ENCODE results near the gene PIGN.
"Not testable (repeated sequence)": the region's sequence is repeated elsewhere in the genome, so short reads cannot be mapped to it uniquely, and the experiment has no call there.

Gene PIGN

DNA sequence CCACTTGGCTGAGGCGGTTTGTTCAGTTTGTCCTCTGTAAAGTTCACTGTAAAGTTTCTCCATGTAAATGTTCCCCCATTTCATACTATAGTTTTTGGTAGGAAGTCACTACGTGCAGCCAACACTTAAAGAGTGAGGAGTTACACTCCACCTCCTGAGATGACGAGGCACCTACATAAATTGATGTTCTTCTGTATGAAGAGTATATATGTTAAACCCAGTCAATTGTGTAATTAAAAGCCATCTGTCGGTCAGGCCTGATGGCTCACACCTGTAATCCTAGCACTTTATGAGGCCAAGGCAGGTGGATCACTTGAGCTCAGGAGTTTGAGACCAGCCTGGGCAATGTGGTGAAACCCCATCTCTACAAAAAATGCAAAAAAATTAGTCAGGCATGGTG, 7.6 kb downstream of the PIGN start:
- no peak for DNase-seq

DNA sequence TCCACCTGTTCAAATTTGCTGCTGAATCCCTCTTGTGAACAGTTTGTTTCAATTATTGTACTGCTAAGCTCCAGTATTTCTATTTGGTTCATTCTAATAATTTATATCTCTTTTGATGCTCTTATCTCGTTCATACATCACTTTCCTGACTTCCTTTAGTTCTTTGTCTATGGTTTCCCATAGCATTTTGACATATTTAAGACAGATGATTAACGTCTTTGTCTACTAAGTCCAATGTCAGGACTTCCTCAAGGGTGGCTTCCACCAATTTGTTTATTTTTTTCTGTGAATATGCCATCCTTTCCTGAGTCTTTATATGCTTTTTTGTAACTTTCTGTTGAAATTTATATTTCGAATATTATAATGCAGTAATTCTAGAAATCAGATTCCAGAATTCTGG, 9.6 kb downstream of the PIGN start:
- DNase-seq: no peak

DNA sequence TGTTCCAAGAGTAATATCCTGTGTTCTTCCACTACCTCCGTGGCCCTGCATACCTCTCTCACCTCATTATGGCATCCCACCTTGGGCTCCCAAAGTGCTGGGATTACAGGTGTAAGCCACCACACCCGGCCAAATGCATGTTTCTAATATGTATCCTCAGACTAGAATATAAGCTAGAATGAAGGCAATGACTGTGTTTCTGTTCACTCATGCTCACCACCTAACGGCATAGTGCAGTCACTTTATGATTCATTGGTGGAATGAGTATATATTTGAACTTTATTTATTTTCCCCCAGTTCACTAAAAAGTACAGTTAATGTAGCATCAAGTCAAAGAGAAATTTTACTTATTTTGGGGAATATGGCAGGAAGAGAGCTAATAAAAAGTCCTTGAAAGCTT, 11.3 kb downstream of the PIGN start:
- no peak for DNase-seq

DNA sequence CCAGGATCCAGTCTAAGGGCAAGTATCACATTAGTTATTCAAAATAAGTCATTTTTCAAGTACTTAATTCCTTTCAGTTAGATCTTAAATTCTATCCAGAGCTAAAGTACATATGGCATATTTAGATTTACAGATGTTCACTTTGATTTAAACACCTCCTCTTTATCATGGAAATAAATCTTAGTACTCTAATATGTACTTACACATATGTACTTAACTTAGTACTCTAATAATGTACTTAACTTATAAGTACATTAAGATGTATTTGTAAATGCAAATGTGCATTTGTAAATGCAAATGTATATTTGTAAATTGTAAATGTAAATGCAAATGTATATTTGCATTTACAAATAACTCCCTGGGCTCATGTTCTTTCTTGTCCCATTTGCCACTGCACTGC, 14.6 kb downstream of the PIGN start:
- DNase-seq: peak; percentile 46

DNA sequence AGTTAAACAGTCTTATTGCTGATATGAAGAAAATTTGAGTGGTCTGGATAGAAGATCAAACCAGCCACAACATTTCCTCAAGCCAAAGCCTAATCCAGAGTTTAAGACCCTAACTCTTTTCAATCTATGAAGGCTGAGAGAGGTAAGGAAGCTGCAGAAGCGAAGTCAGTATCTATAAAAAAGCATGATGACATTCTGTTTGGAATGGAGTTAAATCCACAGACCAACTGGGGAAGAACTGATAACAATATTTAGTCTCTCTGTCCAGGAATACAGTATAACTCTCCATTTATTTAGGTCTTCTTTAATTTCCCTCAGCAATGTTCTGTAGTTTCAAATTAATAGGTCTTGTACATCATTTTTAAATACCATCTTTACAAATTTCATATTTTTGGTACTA, 16.0 kb downstream of the PIGN start:
- DNase-seq: no peak

DNA sequence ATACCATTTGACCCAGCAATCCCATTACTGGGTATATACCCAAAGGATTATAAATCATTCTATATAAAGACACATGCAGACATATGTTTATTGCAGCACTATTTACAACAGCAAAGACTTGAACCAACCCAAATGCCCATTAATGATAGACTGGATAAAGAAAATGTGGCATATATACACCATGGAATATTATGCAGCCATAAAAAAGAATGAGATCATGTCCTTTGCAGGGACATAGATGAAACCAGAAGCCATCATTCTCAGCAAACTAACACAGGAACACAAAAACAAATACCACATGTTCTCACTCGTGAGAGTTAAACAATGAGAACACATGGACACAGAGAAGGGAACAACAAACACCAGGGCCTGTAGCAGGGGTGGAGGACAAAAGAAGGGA, 20.3 kb downstream of the PIGN start:
- not testable (repeated sequence) for DNase-seq

DNA sequence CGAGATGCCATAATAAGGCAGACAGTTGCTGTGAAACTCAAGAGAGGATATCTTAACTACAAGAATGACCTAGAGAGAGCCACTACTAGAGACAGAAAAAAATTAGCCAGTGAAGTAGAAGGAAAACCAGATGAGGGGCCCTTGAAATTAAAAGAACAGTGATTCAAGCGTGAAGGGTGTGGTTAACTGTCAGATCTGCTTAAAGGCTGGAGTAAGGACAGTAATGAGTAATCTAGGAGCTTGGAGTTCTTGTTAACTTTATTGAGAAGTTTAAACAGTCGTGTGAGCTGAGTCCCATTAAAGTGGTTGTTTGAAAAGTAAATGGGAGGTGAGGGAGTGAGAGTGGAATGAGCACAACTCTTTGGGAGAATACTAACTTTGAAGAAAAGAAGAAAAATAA, 21.3 kb downstream of the PIGN start:
- no peak for DNase-seq

DNA sequence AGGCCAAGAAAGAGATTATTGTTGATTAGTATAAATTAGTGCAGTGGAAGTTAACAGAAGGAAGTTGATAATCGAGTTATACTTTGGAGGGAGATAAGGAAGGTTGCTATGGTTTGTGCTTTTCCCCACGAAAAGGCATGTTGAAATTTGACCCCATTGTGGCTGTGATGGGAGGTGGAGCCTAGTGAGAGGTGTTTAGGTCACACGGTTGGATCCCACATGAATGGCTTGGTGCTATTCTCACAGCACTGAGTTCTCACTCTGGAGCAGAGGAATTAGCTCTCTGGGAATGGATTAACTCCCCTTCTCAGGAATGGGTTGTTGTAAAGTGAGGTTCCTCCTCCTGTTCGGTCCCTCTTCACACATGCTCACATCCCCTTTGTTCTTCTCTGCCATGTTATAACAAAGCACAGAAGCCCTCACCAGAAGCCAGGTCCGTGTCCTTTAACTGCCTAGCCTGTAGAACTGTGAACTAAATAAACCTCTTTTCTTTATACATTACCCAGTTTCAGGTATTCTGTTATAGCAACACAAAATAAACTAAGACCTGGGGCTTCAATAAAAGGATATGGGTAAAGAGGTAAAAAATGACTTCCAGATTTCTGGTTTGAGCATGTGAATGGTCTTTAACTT, 21.9 kb downstream of the PIGN start:
- no peak for DNase-seq

DNA sequence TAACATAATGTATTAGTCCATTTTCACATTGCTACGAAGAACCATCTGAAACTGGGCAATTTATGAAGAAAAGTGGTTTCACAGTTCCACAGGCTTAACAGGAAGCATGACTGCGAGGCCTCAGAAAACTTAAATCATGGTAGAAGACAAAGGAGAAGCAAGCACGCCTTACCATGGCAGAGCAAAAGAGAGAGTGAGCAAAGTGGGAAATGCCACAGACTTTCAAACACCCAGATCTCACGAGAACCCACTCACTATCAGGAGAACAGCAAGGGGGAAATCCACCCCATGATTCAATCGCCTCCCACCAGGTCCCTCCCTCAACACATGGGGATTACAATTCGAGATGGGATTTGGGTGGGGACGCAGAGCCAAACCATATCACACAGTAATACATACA, 22.5 kb downstream of the PIGN start:
- DNase-seq: no peak

DNA sequence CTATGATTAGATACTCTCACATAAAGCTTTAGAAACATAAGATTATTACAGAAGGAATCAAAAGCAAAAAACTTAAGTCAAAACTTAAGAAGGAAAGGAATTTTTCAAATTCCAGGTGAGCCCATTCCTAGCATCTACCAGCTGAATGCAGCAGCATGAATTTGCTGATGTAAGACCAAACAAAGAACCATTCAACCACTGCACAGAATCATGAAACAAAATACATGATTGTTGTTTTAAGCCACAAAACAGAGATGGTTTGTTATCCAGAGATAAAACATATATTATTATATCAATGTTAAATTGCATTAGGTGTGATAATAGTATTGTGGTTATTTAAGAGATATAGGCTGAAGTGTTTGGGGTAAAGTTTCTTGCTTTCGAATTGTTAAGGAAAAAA, 29.0 kb downstream of the PIGN start:
- DNase-seq: no peak

DNA sequence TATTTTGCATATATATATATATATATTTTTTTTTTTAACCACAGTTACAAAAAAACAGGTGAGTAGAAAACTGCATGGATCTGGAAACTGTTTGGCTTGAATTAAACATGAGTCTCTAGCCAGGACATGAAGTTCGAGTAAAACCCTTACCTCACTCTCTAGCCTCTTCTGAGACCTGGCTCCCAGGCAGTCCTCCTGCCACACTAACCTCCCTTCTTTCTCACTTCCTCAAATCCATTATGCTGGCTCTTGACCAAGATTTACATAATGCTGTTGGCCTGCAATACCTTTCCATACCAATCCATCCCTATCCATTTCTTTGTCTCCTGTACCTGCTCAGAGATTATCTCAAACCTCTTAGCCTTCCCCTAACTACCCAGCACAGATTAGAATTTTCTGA, 34.0 kb downstream of the PIGN start:
- no peak for DNase-seq

DNA sequence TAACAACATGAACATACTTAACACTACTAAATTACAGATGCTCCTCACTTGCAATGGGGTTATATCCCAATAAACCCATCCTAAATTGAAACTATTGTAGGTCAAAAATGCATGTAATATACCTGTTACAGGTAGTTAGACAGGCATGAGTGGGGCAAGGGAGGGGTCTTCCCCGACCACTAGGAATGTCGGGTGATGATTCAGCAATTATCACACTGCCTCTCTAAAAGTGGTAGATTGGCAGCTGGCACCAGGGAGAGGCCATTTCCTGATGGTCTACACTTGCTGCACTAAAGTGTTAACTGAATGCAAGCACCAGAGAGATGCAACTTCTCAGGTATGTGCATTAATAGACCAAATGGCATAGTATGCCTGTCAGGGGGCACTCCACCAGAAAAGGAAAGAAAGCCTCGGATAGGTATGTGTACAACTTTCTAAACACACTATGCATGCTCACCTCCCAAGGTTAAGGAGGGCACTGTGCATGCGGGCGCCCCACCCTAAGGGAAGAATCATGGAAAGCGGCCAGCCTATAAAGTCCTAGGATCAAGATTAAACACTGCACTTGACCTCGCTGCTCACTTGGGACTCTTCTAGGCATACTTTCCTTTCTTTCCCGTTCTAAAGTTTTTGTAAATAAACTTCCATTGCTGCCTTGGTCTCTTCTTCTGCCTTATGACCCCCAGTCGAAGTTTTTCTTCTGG, 35.6 kb downstream of the PIGN start:
- DNase-seq: no peak

DNA sequence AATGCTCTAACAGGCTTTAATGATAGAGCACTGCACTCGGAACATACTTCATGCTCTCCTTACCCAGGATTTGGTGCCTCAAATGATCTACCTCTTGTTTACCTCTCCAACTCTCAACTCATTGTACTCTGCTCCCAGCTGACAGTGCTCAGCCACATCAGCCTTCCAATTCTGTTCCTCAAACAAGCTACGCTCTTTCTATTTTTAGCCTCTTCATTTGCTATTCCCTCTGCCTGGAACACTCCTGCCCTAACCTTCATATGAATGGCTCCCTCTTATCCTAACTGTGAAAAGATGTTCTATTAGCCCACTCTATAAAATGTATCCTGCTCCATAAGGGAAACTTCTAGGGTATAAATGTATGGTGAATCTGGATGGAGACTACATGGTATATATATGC, 42.5 kb downstream of the PIGN start:
- DNase-seq: no peak

DNA sequence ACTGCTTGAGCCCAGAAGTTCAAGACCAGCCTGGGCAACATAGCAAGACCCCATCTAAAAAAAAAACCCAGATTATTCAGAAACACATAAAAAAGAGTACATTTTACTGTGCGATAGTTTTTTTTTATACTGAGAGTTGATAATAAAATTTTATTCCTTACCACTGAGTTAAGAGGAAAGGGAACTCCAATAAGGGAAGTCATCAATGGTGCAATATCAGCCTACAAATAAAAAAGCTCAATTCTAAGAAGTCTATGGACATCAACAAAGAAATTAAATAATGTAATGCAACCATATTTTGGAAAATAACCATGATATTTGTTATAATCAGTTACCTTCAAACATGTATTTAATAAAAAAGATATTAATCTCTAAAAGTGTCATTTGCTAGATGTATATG, 46.6 kb downstream of the PIGN start:
- DNase-seq: no peak

DNA sequence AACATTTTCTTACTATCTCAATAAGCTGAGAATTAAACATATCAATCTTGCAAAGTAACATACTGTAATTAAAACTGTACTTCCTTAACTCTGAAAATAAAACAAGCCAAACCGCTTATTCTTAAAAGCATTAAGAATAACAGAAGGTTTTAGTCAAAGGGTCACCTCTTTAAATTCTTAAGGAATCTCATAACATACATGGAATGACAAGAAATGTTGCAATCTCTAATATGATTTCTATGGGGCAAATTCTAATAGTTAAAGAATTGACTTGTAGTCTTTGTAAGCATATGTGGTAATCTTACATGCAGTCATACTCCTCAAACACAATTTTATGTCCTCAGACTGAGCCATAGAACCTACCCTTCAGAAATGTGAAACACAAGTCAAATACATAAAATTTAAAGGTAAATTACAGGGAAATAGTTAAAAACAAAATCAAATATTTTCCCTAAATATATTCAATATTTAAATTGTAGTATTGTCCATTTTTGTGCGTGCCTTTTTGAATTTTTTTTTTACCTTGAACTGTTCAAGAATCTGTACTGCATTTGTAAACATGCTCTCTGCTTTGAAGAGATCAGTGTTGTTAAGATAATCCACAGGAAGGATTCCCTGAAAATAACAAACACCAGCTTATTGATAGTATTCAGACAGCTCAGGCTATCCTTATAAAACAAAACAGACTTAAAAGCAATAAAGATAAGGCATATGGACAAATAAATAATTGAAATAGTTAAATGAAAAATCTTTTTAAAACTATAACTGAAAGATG, 48.2 kb downstream of the PIGN start:
- DNase-seq: no peak

DNA sequence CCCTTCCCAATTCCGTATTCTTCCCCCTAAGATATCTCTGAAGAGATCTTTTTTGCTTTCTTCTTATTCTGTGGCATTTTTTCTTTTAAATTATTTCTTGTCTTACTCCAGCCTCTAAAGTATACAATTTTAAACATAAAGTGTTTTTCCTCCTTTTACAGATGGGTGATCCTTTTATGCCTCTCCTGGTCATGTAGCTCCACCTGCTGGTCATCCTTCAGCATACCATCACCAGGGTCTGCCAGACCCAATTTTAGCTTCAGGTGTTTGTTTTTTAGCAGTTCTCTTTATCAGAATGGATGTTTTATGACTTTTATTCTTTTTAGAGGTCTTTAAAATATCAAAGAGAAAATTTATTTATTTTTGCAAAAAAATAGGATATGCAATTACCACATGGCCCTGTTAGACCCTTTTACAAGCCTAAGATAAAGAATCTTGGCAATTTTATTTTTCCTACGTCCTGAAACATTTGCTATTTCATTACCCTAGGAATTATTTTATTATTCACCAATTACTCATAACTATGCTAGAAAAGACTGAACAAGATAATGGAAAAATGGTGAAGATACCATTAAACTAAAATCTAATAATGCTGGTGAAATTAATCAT, 55.5 kb downstream of the PIGN start:
- DNase-seq: peak; percentile 24 to 57

DNA sequence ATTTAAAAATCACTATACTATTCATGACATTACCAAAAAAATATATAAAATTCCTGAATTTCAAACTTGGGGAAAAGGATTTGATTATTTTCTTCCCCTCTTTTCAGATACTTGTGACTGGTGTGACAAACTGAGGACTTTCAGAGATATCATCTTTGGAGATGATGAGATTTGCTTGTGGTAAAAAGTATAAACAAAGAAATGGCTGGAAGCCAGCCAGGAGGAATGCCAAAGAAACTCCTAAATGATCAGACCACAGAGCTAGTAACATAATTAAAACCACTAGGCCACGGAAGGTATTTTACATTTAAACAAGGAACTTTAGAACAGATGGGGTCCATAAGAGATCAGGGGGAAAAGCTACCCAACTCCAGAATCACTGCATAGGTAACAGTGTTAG, 58.7 kb downstream of the PIGN start:
- no peak for DNase-seq

DNA sequence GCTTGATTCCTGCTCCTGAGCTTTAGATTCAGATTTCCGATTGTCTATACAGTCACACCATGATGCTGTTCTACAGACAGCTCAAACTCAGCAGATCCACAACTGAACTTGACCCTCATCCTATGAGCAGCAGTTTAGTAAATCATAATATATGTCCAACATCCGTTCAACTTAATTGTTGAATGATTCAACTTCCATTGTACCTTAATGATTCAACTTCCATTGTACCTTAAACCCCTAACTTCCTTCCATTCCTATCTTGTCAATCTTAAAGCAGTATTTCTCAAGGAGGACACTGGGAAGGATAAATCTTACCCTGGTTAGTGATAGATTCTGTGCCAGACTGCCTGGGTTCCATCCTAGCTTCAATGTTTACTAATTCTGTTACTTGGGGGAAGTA, 60.1 kb downstream of the PIGN start:
- DNase-seq: no peak

DNA sequence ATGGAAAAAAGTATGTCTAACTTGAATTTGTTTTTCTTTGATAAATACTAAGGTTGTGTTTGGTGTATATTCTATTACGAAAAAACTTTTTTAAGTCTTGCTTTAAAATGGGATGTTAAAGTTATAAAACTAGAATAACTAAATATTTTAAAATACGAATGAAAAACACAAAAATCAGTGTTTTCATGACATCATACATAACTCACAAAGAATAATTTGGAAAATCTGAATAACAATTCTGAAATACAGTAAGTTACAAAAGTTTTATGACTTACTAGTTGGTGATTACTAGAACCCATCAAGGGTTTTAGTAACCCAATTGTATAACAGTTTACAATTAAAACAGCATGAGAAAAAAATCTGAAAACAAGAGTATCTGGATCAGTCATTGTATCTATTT, 61.2 kb downstream of the PIGN start:
- no peak for DNase-seq

DNA sequence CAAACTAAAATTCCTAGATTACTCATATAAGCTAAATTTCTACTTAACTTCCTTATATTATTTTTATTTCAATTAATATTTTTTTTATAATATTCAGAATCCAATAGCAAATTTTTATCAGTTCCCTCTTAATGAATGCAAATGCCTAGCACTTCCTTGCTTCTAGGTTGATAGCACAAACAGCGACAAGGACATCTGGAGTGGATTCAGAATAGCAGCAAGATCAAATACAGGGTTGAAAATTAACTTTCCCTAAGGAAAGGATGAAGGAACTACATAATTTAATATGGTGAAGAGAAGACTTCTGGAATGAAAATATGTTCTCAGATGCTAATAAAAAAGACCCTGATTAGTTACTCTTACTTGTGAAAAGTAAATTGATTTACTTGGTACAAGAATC, 64.5 kb downstream of the PIGN start:
- DNase-seq: no peak

DNA sequence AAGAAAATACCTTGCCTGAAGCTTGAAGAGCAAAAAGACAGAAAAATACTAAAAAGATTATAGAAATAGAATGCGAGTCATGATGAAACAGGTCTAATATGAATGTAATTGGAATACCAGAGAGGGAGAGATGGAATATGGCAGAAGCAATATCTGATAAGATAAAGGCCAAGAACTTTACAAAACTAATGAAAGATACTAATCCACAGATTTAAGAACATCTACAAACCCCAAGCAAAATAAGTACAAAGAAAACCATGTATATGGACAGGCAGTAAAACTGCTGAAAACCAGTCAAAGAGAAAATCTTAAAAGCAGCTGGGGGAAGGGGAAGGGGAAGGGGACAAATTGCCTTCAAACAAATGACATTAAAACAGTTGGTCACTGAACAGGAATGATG, 67.0 kb downstream of the PIGN start:
- DNase-seq: no peak

DNA sequence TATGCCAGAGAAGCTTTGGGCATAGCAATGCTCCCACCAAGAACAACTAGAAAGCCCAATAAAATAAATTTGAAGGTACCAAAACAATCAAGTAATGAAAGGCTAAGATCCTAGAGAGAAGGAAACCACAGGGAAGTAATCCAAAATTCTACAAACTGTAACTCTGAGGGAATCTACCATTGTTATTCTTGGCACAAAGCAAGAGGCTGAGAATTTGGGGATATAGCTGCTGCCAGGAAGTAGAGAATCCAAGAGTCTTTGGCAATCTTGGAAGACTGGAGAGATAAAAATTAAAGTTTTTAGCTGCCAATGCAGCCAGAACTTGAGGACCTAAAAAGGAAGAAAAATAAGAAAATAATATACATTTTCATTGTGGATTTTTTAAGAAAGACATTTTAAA, 68.5 kb downstream of the PIGN start:
- no peak for DNase-seq

DNA sequence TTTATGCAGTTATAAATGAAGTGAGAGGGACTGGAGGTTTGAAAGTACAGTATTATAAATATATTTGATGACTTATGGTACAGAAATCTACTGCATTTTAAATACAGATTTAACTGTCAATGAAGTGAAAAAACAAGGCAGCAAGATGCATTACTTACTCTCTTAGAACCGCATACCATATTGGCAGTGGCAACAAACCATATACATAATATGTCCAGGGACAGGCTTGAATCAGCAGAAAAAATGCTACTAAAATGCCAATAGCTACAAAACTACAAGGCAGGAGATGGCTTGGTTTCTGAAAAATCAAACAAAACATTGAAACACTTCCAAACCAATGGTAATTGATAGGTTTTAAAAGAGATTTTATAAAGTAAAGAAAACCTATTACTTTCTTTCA, 77.2 kb downstream of the PIGN start:
- no peak for DNase-seq

DNA sequence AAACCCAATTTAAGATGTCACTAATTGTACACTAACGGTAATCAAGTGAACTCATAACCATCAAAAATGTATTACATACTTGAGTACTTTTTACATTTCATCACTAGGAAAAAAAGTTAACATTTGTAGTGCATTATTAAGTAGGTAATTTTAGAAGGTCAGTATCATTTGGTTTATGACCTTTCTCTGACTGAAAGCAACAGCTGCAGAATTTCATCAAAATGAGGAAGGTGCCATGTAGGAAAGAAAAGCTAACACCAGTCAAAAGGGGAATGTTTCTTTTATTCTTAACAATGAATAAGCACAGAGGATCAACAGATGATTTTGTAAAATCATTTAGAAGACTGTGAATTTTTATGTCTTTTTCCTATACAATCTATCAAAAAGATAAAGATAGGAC, 79.0 kb downstream of the PIGN start:
- DNase-seq: no peak
